HCT116 (cell line): ENCODE data around the gene GRM2. TPM values are rescaled to one million over a fixed set of nuclear protein-coding genes. Genes with fewer than 3 reads are reported as not detected.

Source experiments
- ATAC-seq: fragments of 200-7000 bp; cut with Tn5 transposase; 2 replicates; pipeline ENCODE4 v1.9.1; 2020; ENCODE audit warnings: mild to moderate bottlenecking, moderate library complexity
- BruUV-seq: library from RNA; stranded (reverse); fragments of 400-500 nt; replicated peaks from 2 replicates; lab custom pipeline; 2021; lab: Mats Ljungman, UMichigan
- CTCF ChIA-PET: fragments of 300-600 bp; sonication (Branson Sonifier 250); formaldehyde crosslinking; loops from one replicate; lab custom pipeline; 2021; ENCODE audit warnings: antibody characterized with exemption; lab: Charles Lee
- POLR2A ChIA-PET: fragments of 300-600, 350-600 bp; sonication (Branson Sonifier 250); formaldehyde crosslinking; loops from one replicate; lab custom pipeline; 2021; ENCODE audit warnings: antibody characterized with exemption; lab: Charles Lee
- RAD21 ChIA-PET, 2 experiments: fragments of 300-600 bp; sonication (Branson Sonifier 250); formaldehyde crosslinking; loops; one replicate each; lab custom pipeline; 2023; ENCODE audit warnings: low total read pairs in 2 of 2; ENCODE audit not compliant: uncharacterized antibody in 2 of 2, unreplicated experiment in 2 of 2, low non-redundant PET in 1 of 2; lab: Charles Lee
- DNase-seq: peaks from one replicate; pipeline ENCODE4 v3.0.0-alpha.2; 2010; ENCODE audit warnings: low read depth, low spot score
- H2AFZ ChIP-seq: fragments of 200-600 bp; shearing (Covaris generic), sonication (generic); 2 replicates; pipeline ENCODE4 v1.6.1; 2017; ENCODE audit warnings: low read depth, mixed run types, mixed read lengths, antibody characterized with exemption, low read length; ENCODE audit not compliant: poor library complexity, severe bottlenecking
- H3K27ac ChIP-seq: 2 replicates; pipeline ENCODE4 v1.5.1; 2012; ENCODE audit warnings: low read depth, low read length
- H3K27me3 ChIP-seq: fragments of 200-600 bp; sonication (generic); 2 replicates; pipeline ENCODE4 v1.6.1; 2016; ENCODE audit warnings: mixed run types, low read length, mixed read lengths; ENCODE audit not compliant: insufficient read depth
- H3K36me3 ChIP-seq, 2 experiments: fragments of 200-500 bp in 1 of 2; fragments of 200-600 bp in 1 of 2; sonication (Bioruptor generic) in 1 of 2; sonication (generic) in 1 of 2; 2 replicates each; pipeline versions ENCODE4 v1.5.1 to v1.6.1; 2014 to 2016; ENCODE audit warnings: low read length in 2 of 2, inconsistent platforms in 1 of 2, mixed read lengths in 1 of 2, mixed run types in 1 of 2; ENCODE audit not compliant: insufficient read depth in 2 of 2, control insufficient read depth in 1 of 2
- H3K4me1 ChIP-seq, 2 experiments: fragments of 200-600 bp in 1 of 2; sonication (generic) in 1 of 2; 2 replicates each; pipeline versions ENCODE4 v1.5.1 to v1.6.1; 2012 to 2017; ENCODE audit warnings: low read length in 2 of 2, inconsistent platforms in 1 of 2, mild to moderate bottlenecking in 1 of 2, mixed read lengths in 1 of 2, mixed run types in 1 of 2, moderate library complexity in 1 of 2; ENCODE audit not compliant: insufficient read depth in 2 of 2, control insufficient read depth in 1 of 2
- H3K4me2 ChIP-seq: fragments of 200-600 bp; sonication (generic); 2 replicates; pipeline ENCODE4 v1.6.1; 2017; ENCODE audit warnings: mixed run types, low read length, mixed read lengths
- H3K4me3 ChIP-seq, 2 experiments: fragments of 200-600 bp in 1 of 2; sonication (generic) in 1 of 2; replicated peaks in 1 of 2; 2 replicates each; pipeline ENCODE4 v1.5.1; 2011 to 2016; ENCODE audit warnings: low read length in 2 of 2, control low read depth in 1 of 2, low read depth in 1 of 2, mild to moderate bottlenecking in 1 of 2, mixed read lengths in 1 of 2, mixed run types in 1 of 2
- H3K79me2 ChIP-seq: fragments of 200-600 bp; sonication (generic); 2 replicates; pipeline ENCODE4 v1.6.1; 2017; ENCODE audit warnings: mild to moderate bottlenecking, mixed run types, low read length, moderate library complexity, mixed read lengths; ENCODE audit not compliant: insufficient read depth
- H3K9ac ChIP-seq: fragments of 200-600 bp; sonication (generic); 2 replicates; pipeline ENCODE4 v1.6.1; 2016; ENCODE audit warnings: low read length, mixed read lengths
- H3K9me2 ChIP-seq: fragments of 200-600 bp; sonication (generic), shearing (Covaris generic); 2 replicates; pipeline ENCODE4 v1.6.1; 2017; ENCODE audit warnings: mixed run types, mild to moderate bottlenecking, moderate library complexity; ENCODE audit not compliant: insufficient read depth
- H3K9me3 ChIP-seq, 2 experiments: fragments of 200-500 bp in 1 of 2; fragments of 200-600 bp in 1 of 2; sonication (Bioruptor generic) in 1 of 2; sonication (generic) in 1 of 2; 2 replicates each; pipeline ENCODE4 v1.6.1; 2014 to 2017; ENCODE audit warnings: low read length in 2 of 2, mixed read lengths in 2 of 2, inconsistent platforms in 1 of 2, low read depth in 1 of 2, mild to moderate bottlenecking in 1 of 2, mixed run types in 1 of 2, moderate library complexity in 1 of 2; ENCODE audit not compliant: control insufficient read depth in 1 of 2, insufficient read depth in 1 of 2
- H4K20me1 ChIP-seq: fragments of 200-600 bp; sonication (generic), shearing (Covaris generic); 2 replicates; pipeline ENCODE4 v1.6.1; 2017; ENCODE audit warnings: mixed run types, mild to moderate bottlenecking, moderate library complexity; ENCODE audit not compliant: insufficient read depth
- ATF3 ChIP-seq: IDR thresholded peaks from 2 replicates; pipeline ENCODE4 v1.6.1; 2012
- CBX3 ChIP-seq: IDR thresholded peaks from 2 replicates; pipeline ENCODE4 v1.6.1; 2012; ENCODE audit warnings: low read depth
- ELF1 ChIP-seq: IDR thresholded peaks from 2 replicates; pipeline ENCODE4 v1.6.1; 2012; ENCODE audit warnings: low read depth, borderline replicate concordance
- FOSL1 ChIP-seq: IDR thresholded peaks from 2 replicates; pipeline ENCODE4 v1.6.1; 2012; ENCODE audit warnings: low read depth
- MAX ChIP-seq: IDR thresholded peaks from 2 replicates; pipeline ENCODE4 v1.6.1; 2012
- SP1 ChIP-seq: IDR thresholded peaks from 2 replicates; pipeline ENCODE4 v1.6.1; 2012; ENCODE audit warnings: low read depth
- SRF ChIP-seq: IDR thresholded peaks from 2 replicates; pipeline ENCODE4 v1.6.1; 2012; ENCODE audit warnings: low read depth
- TCF7L2 ChIP-seq: IDR thresholded peaks from 2 replicates; pipeline ENCODE4 v1.7.0; 2011; ENCODE audit warnings: borderline replicate concordance, inconsistent platforms; ENCODE audit not compliant: insufficient read depth, insufficient read length; ENCODE audit errors: extremely low read depth
- YY1 ChIP-seq: IDR thresholded peaks from 2 replicates; pipeline ENCODE4 v1.6.1; 2011; ENCODE audit warnings: low read length, low read depth, moderate library complexity, mild to moderate bottlenecking; ENCODE audit not compliant: insufficient replicate concordance; ENCODE audit errors: extremely low read depth
- ZBTB33 ChIP-seq: IDR thresholded peaks from 2 replicates; pipeline ENCODE4 v1.6.1; 2011; ENCODE audit warnings: mild to moderate bottlenecking, low read length, moderate library complexity; ENCODE audit not compliant: insufficient replicate concordance; ENCODE audit errors: extremely low read depth
- ZFX ChIP-seq: fragments of 450-650 bp; IDR thresholded peaks from 2 replicates; pipeline ENCODE4 v1.6.1; 2017
- intact Hi-C: fragments of 100-400 bp; cut with micrococcal nuclease; formaldehyde crosslinking; loops from 2 replicates; pipeline ENCODE4 v1.10.0; 2022
- total RNA-seq: library from RNA; stranded (reverse); gene quantifications from one replicate; pipeline ENCODE4 v1.2.1, GENCODE V29; 2021; ENCODE audit not compliant: unreplicated experiment

GRM2 gene
- total RNA-seq, 1 experiment from 2014 or later: 0.32 TPM

- H3K9me3 ChIP-seq: no peaks in the 10 kb centered on the region
Observed at GRCh38 chr3:51717947-51718346, 11.1 kb downstream of the GRM2 start.

More at GRCh38 chr3:51717947-51718346, 11.1 kb downstream of the GRM2 start:
- Histone ChIP-seq H3K36me3 (no peaks in the 10 kb centered on the region), H3K27ac (no peak overlapping the region), H3K4me1 (peaks cover 0 to 7% of the 10 kb centered on the region in 2 experiments; a peak in 2 of 4 replicates), H2AFZ (no peak overlapping the region), H3K9me2 (no peaks in the 10 kb centered on the region), H3K9ac (no peak overlapping the region), H3K4me3 (no peak overlapping the region), H3K4me2 (no peak overlapping the region), H4K20me1 (no peaks in the 10 kb centered on the region), H3K79me2 (no peaks in the 10 kb centered on the region), H3K27me3 (0 out of 2 replicates have a peak, but pooled peaks cover 4% of the 10 kb centered on the region)
- intact Hi-C loops: loop anchor here (5.0 kb wide), 1 partner anchor 264 kb away; the partner anchor contains the start of gene ACY1
- TF ChIP-seq MAX (no peak), ATF3 (no peak), ELF1 (no peak), SP1 (no peak), SRF (no peak), CBX3 (no peak), TCF7L2 (no peak), FOSL1 (no peak), YY1 (no peak), ZBTB33 (no peak), ZFX (no peak)
- BruUV-seq: no TSS peak
- DNase-seq: no peak
- no peak for ATAC-seq
- RAD21 ChIA-PET: no interaction called here
- CTCF ChIA-PET: interaction anchor here (1.0 to 2.6 kb wide), 5 partner anchors 8 to 264 kb away, joined by 3 to 20 read pairs (median 10); partner anchors contain the start of gene ACY1
- POLR2A ChIA-PET: no interaction called here
